ENCODE results near the gene TSPAN7.

DNA sequence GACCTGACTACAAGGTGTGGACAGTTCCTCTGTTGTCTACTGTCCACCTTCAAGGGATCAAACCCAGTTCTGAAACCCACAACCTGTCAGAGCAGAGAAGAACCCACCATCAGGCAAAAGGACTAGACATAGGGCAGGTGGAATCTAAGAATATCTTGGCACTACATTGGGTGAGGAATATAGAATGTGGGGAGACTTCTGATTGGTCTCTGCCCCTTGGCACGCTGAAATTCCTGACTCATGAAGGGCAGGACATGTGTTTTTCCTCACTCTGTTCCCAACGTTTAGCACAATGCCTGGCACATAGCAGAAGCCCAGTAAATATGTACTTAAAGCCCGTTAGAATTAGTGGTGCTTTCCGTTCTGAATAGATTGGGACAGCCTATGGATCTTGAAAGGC, 59.3 kb downstream of the TSPAN7 start:
- TF ChIP-seq CTCF (IDR thresholded peaks at IDR 0.05; ENCODE audit: poor library complexity): no peak
- TF ChIP-seq EZH2 (IDR thresholded peaks at IDR 0.05; ENCODE audit: borderline replicate concordance): no peak
